Measurements from ENCODE around the gene TBC1D16.
"Not testable (repeated sequence)": the region's sequence is repeated elsewhere in the genome, so short reads cannot be mapped to it uniquely, and the experiment has no call there.

The TBC1D16 gene

DNA sequence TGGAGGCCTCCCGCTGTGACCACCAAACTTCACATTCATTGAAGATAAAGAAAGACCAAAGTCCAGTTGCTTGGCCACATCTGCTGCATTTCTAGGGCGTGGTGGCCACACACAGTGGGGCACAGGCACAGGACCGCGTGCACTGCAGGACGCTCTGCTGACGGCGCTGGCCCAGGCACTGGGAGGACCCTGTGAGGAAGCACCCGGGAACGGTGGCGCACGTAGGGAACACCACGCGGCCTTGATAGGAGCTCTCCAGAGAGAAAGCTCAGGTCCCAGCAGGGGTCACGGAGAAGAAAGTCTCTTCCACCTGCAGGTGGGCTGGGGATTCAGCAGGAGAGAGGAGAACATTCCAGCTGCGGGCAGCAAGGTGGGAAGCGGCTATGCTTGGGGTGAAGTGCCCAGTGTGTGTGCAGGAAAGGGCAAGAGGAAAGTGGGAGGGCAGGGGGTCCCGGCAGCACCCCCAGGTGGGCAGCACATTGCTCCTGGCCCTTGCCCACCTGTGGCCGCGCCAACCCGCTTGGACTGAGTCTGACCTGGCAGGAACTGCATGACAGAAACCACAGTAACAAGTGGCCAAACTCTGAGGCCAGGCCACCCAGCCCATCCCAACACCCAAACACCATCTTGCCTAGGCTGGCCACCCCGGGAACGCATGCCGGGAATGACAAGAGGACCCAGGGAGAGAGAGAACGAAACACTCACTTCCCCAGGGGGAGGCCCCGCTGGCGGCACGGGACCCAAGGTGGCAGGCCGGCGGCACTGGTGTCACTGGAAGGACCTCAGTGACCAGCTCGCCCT, 32.8 kb downstream of the TBC1D16 start:
- DNase-seq = no peak

DNA sequence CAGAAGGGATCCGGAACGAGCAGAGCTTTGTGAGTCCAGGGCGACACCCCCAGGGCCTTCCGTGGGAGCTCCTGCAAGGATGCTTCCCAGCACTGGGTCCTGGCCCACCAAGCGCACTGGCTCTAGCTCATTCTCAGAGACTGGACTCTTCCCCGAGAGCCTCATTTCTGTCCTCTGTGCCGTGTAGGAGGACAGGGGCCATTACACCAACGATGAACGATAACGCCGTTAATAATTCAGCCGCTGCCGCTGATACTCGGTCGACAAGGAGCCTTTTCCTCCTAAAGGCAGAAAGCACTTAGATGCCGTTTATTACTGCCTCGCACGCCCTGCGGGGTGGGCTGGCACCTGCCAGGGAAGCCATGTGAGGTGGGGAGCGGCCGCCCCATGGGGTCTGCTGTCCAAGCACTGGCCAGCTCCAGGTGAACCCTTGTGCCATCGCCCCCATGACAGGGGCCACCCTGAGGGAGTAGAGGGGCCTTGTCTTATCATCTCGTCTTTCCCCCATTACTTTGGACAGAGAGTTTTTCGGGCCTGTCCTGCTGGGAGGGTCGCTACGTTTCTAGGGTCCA, 33.5 kb downstream of the TBC1D16 start:
- DNase-seq = no peak

DNA sequence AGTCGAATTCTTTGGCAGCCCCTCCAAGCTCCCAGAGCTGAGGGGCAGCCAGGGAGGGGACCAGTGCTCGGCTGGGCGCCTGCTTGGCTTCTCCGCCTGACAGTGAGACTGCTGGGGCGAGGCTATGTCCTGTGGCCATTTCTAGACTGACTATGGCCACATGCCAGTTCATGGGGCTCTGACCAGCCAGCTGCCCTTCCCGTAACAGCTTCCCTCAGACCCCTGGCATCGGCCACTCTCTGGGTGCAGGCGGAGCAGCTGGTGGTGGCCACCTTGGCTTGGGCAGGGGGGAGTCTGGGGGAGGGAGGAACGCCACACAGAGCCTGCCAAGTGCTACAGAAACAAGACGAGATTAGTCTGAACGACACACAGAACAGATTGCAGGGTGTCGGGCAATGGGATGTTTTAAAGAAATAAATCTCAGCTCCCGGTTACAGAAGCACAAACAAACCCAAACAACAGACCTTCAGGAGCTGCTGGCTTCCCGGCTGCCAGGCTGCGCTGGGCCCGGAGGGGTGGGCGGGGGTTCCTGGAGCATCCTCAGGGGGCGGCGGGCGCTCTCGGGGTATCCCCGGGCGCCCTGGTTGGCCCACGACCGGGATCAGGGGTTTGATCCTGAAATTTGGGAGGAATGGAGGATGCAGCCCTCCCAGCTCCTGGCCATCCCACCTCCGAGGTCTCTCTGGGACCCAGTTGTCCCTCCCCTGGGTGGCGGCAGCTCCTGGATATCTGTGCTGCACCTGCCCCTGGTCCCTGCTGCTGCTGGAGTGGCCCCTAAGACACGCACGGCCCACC, 34.5 kb downstream of the TBC1D16 start:
- DNase-seq = no peak

DNA sequence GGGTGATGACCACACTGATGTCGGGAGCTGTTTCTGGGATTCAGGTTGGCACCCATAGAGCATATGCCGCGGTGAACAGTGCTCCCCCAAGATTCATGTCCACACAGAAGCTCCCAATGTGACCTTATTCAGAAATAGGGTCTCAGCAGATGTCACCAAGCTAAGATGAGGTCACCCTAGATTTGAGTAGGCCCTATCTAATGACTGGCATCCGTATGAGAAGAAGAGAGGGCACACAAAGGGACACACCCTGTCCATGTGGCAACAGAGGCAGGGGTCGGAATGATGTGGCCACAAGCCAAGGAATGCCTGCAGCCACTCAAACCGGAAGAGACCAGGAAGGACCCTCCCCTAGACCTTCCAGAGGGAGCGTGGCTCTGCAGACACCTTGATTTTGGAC, 35.5 kb downstream of the TBC1D16 start:
- DNase-seq = no peak

DNA sequence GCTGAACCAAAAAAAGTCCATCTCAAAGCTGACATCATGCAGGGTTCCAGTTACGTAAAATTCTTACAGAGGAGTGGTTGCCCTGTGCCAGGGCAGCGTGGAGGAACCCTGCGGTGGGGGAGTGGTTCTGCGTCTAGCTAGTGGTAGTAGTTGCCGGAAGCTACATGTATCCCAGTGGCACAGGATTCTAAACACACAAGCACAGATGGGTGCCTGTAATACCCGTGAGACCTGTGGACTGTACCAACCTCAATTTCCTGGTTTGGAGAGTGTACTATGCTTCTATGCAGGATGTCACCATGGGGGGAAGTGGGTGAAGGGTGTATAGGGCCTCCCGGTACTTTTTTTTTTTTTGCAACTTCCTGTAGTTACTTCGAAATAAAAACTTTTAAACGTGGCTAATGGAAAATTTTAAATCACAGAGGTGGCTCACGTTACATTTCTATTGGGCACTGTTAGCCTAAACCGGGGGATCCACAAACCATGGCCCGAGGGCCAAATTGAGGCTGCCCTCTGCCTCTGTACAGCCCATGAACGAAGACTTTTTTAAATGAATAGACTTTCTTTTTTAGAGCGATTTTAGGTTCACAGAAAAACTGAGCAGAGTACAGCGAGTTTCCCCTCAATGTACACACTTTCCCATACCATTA, 38.5 kb downstream of the TBC1D16 start:
- no peak for DNase-seq

DNA sequence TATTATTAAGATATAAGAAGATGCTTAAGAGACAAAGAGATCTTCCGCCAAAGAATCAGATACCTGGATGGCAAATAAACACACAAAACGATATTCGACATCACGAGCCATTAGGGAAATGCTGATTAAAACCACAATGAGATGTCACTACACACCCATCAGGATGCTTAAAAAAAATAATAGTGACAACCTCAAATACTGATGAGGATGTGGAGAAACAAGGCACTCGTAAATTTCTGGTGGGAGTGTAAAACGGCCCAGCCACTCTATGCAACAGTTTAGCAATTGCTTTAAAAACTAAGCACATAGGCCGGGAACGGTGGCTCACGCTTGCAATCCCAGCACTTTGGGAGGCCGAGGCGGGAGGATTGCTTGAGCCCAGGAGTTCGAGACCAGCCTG, 39.4 kb downstream of the TBC1D16 start:
- DNase-seq = no peak

DNA sequence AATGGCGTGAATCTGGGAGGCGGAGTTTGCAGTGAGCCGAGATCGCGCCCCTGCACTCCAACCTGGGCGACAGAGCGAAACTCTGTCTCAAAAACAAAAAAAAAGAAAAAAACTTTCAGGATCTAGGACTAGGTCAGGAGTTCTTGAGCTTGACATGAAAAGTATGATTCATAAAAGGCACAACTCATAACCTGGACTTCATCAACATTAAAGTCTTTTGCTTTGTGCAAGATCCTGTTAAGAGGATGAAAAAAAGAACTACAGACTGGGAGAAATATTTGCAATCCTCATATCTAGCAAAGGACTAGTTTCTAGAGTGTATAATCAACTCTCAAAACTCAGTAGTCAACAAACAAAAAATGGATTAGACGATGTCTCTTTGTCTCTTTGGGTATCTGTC, 40.0 kb downstream of the TBC1D16 start:
- no peak for DNase-seq

DNA sequence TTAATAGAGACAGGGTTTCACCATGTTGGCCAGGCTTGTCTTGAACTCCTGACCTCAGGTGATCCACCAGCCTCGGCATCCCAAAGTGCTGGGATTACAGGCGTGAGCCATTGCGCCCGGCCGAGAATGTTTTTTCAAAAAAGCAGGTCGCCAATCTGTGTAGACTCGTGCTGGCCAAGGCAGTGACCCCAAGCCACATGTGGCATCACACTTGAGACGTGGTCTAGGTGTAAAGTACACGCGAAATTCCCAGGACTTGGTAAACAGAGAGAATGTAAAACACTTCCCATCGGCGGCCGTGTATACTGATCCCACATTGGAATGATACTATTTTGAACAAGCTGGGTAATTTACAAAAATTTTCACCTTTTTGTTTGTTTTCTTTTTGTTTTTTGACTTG, 41.1 kb downstream of the TBC1D16 start:
- no peak for DNase-seq

DNA sequence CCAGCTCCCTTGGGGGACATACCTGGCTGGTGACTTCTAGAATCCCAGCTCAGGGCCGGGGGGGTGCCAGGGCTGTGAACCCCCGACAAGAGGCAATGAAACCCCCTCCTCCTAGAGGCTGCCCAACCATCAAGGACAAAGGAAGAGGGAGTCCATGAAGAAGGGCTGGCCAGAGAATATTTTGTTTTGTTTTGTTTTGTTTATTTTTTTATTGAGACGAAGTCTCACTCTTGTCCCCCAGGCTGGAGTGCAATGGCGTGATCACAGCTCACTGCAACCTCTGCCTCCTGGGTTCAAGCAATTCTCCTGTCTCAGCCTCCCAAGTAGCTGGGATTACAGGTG, 41.5 kb downstream of the TBC1D16 start:
- DNase-seq = not testable (repeated sequence)

DNA sequence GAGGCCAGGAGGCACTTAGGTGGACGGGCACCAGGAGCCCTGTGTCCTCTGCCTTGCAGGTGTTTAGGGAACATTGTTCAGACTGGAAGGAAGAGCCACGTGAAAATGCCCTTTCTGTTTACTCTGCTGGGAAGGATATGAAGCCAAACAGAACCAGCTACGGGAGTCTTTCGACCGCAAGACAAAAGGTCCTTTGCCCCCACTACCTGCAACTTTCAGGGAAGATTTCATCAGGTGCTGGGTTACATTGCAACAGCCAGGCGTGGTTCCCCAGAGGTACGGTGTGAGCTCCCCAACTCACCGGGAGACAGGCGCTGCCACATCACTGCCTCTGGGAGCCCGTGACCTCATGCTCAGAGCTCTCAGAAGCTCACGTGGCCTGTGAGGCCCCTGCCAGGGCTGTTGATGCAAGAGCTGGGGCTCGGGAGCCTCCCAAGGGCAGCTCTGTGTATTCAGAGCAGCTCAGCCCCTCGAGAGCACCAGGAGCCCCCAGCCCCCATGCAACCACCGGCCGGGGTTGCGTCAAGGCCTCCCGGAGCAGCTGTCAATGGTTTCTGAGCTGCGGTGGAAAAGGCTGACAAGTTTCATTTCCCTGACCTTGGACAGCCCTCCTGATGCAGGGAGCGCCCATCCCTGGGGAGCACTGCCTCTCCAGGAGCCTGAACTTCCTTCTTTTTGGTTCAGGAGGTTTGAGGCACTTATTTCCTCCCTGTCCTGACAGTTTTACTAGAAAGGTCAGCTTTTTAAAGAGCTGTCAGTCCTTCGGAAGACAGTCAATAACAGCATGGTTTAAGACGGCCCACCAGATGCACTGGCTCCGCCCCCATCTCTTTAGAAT, 42.1 kb downstream of the TBC1D16 start:
- DNase-seq = peak; percentile 50

DNA sequence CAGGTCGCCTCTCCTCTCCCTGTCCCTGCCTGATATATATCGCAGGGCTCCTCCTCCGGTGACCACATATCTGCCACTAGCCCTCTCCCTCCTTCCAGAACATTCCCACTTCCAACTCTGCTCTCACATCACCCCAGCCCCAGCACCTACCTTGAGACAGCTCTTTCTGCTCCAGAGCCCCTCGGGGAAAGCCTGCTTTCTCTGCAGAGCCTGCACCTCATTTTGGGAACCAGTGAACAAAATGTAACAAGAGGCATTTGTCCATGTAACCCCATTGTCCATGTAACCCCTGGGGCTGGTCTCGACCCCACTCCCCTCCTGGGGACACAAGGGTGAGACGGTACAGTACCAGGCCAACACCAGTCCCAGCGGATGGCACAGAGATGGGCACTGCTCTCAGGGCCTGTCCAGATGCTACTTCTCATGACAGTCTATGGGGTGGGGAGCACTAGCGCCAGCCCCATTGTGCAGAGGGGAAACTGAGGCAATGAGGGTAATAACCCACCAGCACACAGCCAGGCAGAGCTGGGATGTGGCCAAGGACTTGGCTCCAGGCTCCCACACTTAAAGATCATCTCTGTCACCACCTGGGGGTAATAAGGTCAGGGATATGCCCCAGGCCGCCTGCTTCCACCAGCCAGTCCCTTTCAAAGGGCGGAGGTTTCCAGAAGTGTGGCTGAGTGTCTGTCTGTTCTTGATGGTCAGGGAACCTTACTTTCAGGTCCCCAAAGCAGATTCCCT, 42.9 kb downstream of the TBC1D16 start:
- no peak for DNase-seq

DNA sequence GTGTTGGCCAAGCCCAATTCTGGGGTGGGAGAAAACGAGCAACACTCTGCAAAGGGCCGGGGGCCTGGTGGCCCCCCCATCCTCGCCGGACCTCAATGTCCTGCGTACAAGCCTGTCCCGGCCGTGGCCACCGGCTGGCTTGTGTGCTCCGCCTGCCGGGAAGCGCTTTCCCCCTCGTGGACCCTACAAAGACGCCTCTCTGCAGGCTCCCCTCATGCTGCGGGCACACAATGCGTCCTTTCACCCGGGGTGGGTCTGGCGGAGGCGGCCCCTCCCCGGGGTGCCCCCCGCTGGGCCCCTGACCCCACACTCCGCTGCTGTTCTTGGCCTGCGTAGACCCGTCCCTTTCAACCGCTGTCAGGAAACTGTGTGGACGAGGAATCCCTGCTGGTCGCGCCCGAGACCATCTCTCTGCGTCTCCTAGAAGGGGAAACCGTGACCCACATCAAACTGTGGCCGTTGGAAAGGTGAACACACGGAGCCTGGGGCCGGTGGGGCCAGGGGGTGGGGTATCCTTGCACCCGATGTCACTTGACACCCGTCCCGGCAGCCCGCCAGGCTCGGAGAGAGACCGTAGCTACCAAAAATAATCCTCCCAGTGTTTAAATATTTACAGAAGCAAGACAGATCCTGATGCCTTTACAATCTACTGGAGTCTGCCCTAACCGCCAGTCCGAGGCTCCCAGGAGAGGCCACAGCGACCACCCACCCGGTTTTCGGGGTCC, 43.6 kb downstream of the TBC1D16 start:
- no peak for DNase-seq

DNA sequence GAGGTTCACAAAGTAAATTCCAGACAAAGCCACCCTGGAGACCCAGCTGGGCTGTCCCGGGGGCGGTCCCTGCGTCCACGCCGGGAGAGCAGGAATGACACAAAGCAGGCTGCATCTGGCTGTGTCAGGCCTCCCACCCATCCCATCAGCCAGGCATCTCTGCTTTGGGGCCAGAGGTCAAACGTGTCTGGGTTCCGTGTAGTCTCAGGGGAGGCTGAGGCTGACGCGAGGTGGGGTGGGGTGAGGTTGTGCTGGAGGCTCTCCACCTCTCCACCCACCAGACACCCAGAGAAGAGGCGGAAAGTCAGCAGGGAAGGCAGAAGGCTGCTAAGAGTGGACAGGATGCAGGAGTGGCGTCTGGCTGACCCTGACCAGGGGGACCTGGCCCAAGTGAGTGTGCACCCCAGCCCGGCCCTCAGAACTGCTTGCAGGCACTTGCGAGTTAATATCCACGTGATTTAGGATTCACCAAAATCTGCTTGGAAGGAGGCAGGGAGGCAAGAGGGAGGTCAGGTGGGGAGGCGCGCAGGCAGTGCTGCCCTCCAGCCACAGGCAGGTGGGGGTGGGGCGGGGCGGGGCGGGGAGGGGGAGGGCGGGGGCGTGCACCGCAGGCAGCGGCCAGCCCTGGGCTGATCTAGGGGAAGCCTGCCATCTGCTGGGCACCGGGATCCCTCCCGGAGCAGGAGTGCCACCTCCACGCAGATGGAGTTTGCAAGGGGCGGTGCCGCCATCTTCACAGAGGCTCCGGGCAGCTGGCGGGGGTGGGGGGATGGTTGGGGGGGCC, 44.3 kb downstream of the TBC1D16 start:
- DNase-seq = peak; percentile 14

DNA sequence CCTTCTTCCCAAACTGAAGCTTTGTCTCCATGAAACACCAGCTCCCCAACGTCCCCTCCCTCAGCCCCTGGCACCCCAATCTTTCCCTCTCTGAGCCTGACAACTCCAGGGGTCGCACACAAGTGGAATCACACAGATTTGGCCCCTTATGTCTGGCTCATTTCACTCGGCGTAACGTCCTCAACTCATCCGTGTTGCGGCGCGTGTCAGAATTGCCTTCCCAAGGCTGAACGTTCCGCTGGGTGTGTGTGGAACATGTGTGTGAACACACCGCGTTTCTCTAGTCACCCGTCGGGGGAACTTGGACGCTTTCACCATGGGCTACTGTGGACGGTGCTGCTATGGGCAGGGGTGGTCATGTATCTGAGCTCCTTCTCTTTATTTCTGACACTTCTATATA, 45.0 kb downstream of the TBC1D16 start:
- no peak for DNase-seq

DNA sequence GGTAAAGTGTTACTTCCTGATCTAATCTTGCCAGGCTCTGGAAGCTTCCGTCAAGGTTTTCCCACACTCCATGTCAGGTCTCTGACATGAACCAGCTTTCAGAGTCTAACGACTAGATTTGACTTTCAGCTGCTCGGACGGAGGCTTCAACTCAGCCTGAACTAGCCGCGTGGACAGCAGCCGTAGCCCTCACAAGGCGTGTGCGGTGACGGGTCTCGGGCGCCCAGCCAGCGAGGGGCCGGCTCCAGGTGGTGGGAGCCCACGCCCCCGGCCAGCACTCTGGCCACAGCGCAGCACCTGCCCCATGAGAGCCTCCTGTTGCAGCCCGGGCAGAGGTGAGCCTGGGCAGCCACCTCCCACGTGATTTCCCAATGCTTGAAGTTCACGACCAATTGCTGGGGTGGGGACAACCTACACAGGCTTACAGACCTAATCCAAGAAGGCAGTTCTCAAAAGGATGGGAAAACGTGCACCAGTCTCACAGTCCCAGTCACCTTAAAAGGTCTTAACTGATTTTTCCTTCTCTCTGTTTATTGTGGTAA, 45.5 kb downstream of the TBC1D16 start:
- no peak for DNase-seq

DNA sequence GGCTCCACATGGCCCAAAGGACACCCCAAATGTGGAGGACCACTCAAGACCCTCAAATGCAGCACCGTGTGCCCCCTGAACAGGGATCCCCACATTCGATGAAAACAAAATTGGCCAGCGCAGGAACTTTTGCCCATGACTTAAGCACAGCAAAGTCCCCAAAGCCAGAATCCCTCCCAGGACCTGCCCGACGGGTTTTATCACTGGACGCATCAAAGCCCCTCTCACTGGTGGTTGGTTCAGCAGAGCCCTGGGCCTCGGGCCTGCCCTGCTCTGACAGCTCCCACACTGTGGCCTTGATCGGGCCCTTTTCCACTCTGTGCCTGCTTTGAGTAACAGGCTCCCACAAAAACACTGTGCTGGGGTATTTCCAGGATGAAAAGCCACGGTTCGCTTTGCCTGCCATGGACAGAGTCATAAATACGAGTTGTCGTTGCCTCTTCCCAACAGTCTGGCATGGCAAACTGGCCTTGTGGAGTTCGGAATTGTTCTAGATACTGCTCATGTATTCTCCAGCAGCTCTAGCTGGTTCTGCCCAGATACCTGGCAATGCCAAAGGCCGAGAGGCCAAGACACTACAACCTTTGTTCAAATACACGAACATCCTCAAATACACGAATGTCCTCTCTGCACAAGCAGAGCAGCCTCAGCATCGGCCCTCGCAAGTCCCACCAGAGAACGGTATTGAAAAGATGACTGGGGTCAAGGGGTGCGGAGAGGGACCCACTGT, 46.4 kb downstream of the TBC1D16 start:
- DNase-seq = no peak

DNA sequence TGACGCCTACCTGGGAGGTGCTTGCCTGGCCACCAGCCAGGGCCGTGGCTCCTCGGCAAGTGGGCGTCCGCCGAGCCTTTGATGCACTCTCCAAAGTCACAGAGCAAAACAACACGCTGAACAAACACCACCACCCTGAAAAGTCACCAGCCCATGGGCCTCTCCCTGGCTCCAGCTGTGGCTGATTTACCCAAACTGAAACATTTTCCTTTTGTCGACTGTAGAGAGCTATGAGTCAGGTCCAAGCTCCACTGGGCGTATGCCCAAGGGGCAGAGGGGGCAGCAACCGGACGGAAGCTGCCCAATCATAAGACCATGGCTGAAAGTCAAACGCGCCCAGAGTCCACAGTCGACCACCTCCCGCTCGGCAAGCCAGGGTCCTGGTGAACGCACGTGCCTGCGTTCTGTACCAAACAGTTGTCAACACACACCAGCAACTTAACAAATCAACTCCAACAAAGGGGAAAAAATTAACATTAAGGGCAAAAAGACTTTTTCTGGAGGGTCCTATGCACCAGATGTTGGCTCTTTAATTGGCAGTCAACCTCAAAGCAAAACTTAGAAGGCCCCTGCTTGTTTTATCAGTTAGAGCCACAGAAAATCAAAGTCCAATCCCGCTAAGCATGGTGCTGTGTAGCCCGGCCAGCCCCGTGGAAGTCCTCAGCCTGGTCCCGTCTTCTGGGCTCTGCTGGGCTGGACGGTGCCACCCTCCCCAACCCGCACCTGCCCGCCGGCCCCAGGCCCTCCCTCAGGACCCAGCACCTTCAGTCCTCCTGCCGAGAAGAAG, 47.3 kb downstream of the TBC1D16 start:
- DNase-seq = peak; percentile 56

DNA sequence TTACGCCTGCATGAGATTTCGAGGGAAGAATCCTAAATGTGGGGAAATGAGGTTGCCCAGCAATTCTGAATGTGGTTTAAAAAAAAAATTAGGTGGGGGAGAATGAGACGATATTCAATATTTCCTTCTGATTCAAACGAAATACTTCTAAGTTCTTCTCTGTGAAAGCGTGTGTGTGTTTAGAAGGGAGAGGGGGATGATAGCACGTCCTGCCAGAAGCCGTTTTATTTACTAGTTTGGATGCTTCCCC, 47.8 kb downstream of the TBC1D16 start:
- DNase-seq = no peak
